ENCODE data around the gene PTX3.
A peak's percentile ranks its signal among the peaks of the same experiment; 100 is the strongest.

The PTX3 gene

GRCh38 chr3:157423337-157423736 lies 13.3 kb upstream of the PTX3 start:
- H3K9me3 ChIP-seq, result no peaks in the 10 kb centered on the region
- no peak overlapping the region for H3K4me3 ChIP-seq (ENCODE audit: low read depth in 1 of 2, low read length in 1 of 2)
- no peaks in the 10 kb centered on the region for H3K36me3 ChIP-seq
- H3K27me3 ChIP-seq, result no peaks in the 10 kb centered on the region
- no peak for TF ChIP-seq CTCF (IDR thresholded peaks at IDR 0.05)
- no peak overlapping the region for H3K27ac ChIP-seq
- H3K4me1 ChIP-seq (ENCODE audit: control insufficient read depth in 1 of 2, insufficient read depth in 1 of 2, low read depth in 1 of 2, low read length in 1 of 2), result no peaks in the 10 kb centered on the region

GRCh38 chr3:157427901-157428300 lies 8.7 kb upstream of the PTX3 start:
- no peaks in the 10 kb centered on the region for H3K36me3 ChIP-seq
- no peaks in the 10 kb centered on the region for H3K9me3 ChIP-seq
- no peak overlapping the region for H3K27ac ChIP-seq
- H3K4me3 ChIP-seq (ENCODE audit: low read depth in 1 of 2, low read length in 1 of 2), result no peak overlapping the region
- no peak for TF ChIP-seq CTCF (IDR thresholded peaks at IDR 0.05)
- no peaks in the 10 kb centered on the region for H3K27me3 ChIP-seq
- no peaks in the 10 kb centered on the region for H3K4me1 ChIP-seq (ENCODE audit: control insufficient read depth in 1 of 2, insufficient read depth in 1 of 2, low read depth in 1 of 2, low read length in 1 of 2)

GRCh38 chr3:157428853-157429252 lies 7.8 kb upstream of the PTX3 start:
- Histone ChIP-seq H3K36me3 (no peaks in the 10 kb centered on the region), H3K4me3 (ENCODE audit: low read depth in 1 of 2, low read length in 1 of 2) (no peak overlapping the region), H3K27ac (no peak overlapping the region), H3K4me1 (ENCODE audit: control insufficient read depth in 1 of 2, insufficient read depth in 1 of 2, low read depth in 1 of 2, low read length in 1 of 2) (no peaks in the 10 kb centered on the region), H3K9me3 (no peaks in the 10 kb centered on the region), H3K27me3 (no peaks in the 10 kb centered on the region)
- TF ChIP-seq CTCF (IDR thresholded peaks at IDR 0.05), result no peak

GRCh38 chr3:157429708-157430107 lies 6.9 kb upstream of the PTX3 start:
- no peak overlapping the region for H3K27ac ChIP-seq
- H3K27me3 ChIP-seq, result no peaks in the 10 kb centered on the region
- H3K36me3 ChIP-seq, result no peaks in the 10 kb centered on the region
- no peaks in the 10 kb centered on the region for H3K9me3 ChIP-seq
- H3K4me3 ChIP-seq (ENCODE audit: low read depth in 1 of 2, low read length in 1 of 2), result no peak overlapping the region
- no peak for TF ChIP-seq CTCF (IDR thresholded peaks at IDR 0.05)
- H3K4me1 ChIP-seq (ENCODE audit: control insufficient read depth in 1 of 2, insufficient read depth in 1 of 2, low read depth in 1 of 2, low read length in 1 of 2), result no peaks in the 10 kb centered on the region

- no peaks in the 10 kb centered on the region for H3K9me3 ChIP-seq
- TF ChIP-seq CTCF (IDR thresholded peaks at IDR 0.05), result no peak
- H3K27ac ChIP-seq, result peak overlapping the region; percentile 74
- H3K36me3 ChIP-seq, result peaks cover 6% of the 10 kb centered on the region
- H3K4me1 ChIP-seq (ENCODE audit: control insufficient read depth in 1 of 2, insufficient read depth in 1 of 2, low read depth in 1 of 2, low read length in 1 of 2), result peaks cover 50 to 51% of the 10 kb centered on the region in 2 experiments
- H3K4me3 ChIP-seq (ENCODE audit: low read depth in 1 of 2, low read length in 1 of 2), result peak overlapping the region; percentile 71 to 76
- H3K27me3 ChIP-seq, result no peaks in the 10 kb centered on the region
Measured at GRCh38 chr3:157438194-157438730, 1.6 kb downstream of the PTX3 start.
